H1 (cell line): ENCODE measurements around the gene APP. TPM values are rescaled to one million over a fixed set of nuclear protein-coding genes. Genes with fewer than 3 reads are reported as not detected.

Experiments used
- CTCF ChIA-PET: fragments of 300-600 bp; sonication (Branson Sonifier 250); formaldehyde crosslinking; loops from one replicate; lab custom pipeline; 2021; ENCODE audit not compliant: partially characterized antibody; lab: Charles Lee
- POLR2A ChIA-PET: fragments of 300-600 bp; sonication (Branson Sonifier 250); formaldehyde crosslinking; loops from one replicate; lab custom pipeline; 2021; ENCODE audit warnings: inconsistent platforms; ENCODE audit not compliant: partially characterized antibody; lab: Charles Lee
- DNase-seq, 2 experiments: peaks; one replicate each; pipeline versions ENCODE4 v3.0.0 to v3.0.0-alpha.2; 2010 to 2022; ENCODE audit warnings: low spot score in 2 of 2, low read depth in 1 of 2, mixed read lengths in 1 of 2
- FAIRE-seq: peaks from 2 replicates; lab custom pipeline; 2011; peaks lifted over from hg19 to GRCh38; lab: Jason Lieb, UNC
- H2AFZ ChIP-seq: 2 replicates; pipeline ENCODE4 v1.8.1; 2012; ENCODE audit warnings: low read length, inconsistent platforms
- H2AK5ac ChIP-seq: 2 replicates; pipeline ENCODE4 v1.6.1; 2013; ENCODE audit warnings: low read depth, low read length
- H2BK120ac ChIP-seq: replicated peaks from 2 replicates; pipeline ENCODE3; 2013; ENCODE audit warnings: low read depth, low read length, inconsistent platforms
- H2BK12ac ChIP-seq: 2 replicates; pipeline ENCODE4 v1.6.1; 2013; ENCODE audit warnings: low read depth, low read length
- H2BK15ac ChIP-seq: 2 replicates; pipeline ENCODE4 v1.6.1; 2013; ENCODE audit warnings: low read length
- H2BK20ac ChIP-seq: 2 replicates; pipeline ENCODE4 v1.6.1; 2013; ENCODE audit warnings: low read length
- H2BK5ac ChIP-seq: 2 replicates; pipeline ENCODE4 v1.6.1; 2013; ENCODE audit warnings: low read depth, low read length
- H3K14ac ChIP-seq: 2 replicates; pipeline ENCODE4 v1.6.1; 2013; ENCODE audit warnings: inconsistent platforms; ENCODE audit not compliant: insufficient read length
- H3K18ac ChIP-seq: 2 replicates; pipeline ENCODE4 v1.6.1; 2013; ENCODE audit warnings: low read length; ENCODE audit errors: extremely low read depth
- H3K23ac ChIP-seq: 2 replicates; pipeline ENCODE4 v1.6.1; 2013; ENCODE audit warnings: inconsistent platforms; ENCODE audit not compliant: insufficient read length
- H3K23me2 ChIP-seq: 2 replicates; pipeline ENCODE4 v1.6.1; 2013; ENCODE audit warnings: low read depth, low read length
- H3K27ac ChIP-seq: 2 replicates; pipeline ENCODE4 v1.6.1; 2011; ENCODE audit warnings: low read depth, low read length, inconsistent platforms
- H3K27me3 ChIP-seq, 4 experiments: replicated peaks in 1 of 4; 1 replicate in 1 of 4; 2 replicates in 3 of 4; pipeline versions ENCODE4 v1.6.1 to v1.8.1; 2011 to 2013; ENCODE audit warnings: low read length in 3 of 4, mild to moderate bottlenecking in 3 of 4, inconsistent platforms in 2 of 4, mixed read lengths in 2 of 4, moderate library complexity in 1 of 4; ENCODE audit not compliant: control insufficient read depth in 3 of 4, insufficient read depth in 3 of 4; ENCODE audit errors: extremely low read depth in 1 of 4
- H3K36me3 ChIP-seq, 4 experiments: 2 replicates each; pipeline versions ENCODE4 v1.6.1 to v1.8.1; 2011 to 2013; ENCODE audit warnings: mild to moderate bottlenecking in 4 of 4, low read length in 3 of 4, moderate library complexity in 2 of 4, control low read depth in 1 of 4, inconsistent platforms in 1 of 4; ENCODE audit not compliant: insufficient read depth in 4 of 4, control insufficient read depth in 2 of 4
- H3K4ac ChIP-seq: replicated peaks from 2 replicates; pipeline ENCODE3; 2013; ENCODE audit warnings: low read length, low read depth, mixed read lengths, inconsistent platforms; ENCODE audit not compliant: insufficient read length
- H3K4me1 ChIP-seq, 4 experiments: replicated peaks in 1 of 4; 1 replicate in 1 of 4; 2 replicates in 3 of 4; pipeline versions ENCODE4 v1.6.1 to v1.8.1; 2011 to 2013; ENCODE audit warnings: low read length in 3 of 4, inconsistent platforms in 2 of 4, mixed read lengths in 1 of 4; ENCODE audit not compliant: insufficient read depth in 4 of 4, control insufficient read depth in 3 of 4
- H3K4me2 ChIP-seq, 2 experiments: 2 replicates each; pipeline versions ENCODE4 v1.6.1 to v1.8.1; 2011 to 2013; ENCODE audit warnings: low read depth in 2 of 2, low read length in 2 of 2, control low read depth in 1 of 2, inconsistent platforms in 1 of 2, mild to moderate bottlenecking in 1 of 2; ENCODE audit not compliant: insufficient read depth in 1 of 2
- H3K4me3 ChIP-seq, 4 experiments: fragments of 200-600, 300-600 bp in 1 of 4; sonication (generic), shearing (Covaris generic), sonication (Bioruptor Twin) in 1 of 4; 2 replicates each; pipeline versions ENCODE4 v1.5.1 to v1.8.1; 2011 to 2016; ENCODE audit warnings: low read length in 4 of 4, low read depth in 3 of 4, control low read depth in 2 of 4, inconsistent platforms in 2 of 4, mild to moderate bottlenecking in 2 of 4, mixed read lengths in 1 of 4, moderate library complexity in 1 of 4; ENCODE audit not compliant: insufficient read depth in 2 of 4; ENCODE audit errors: extremely low read depth in 1 of 4
- H3K56ac ChIP-seq: replicated peaks from 2 replicates; pipeline ENCODE3; 2013; ENCODE audit warnings: low read depth, mild to moderate bottlenecking, mixed read lengths, low read length, inconsistent platforms; ENCODE audit not compliant: insufficient read length
- H3K79me1 ChIP-seq: 2 replicates; pipeline ENCODE4 v1.6.1; 2013; ENCODE audit warnings: low read depth, low read length, control low read depth
- H3K79me2 ChIP-seq, 2 experiments: 2 replicates each; pipeline versions ENCODE4 v1.6.1 to v1.8.1; 2012 to 2013; ENCODE audit warnings: low read length in 2 of 2, mild to moderate bottlenecking in 2 of 2, inconsistent platforms in 1 of 2; ENCODE audit not compliant: insufficient read depth in 2 of 2, control insufficient read depth in 1 of 2
- H3K9ac ChIP-seq, 4 experiments: replicated peaks in 1 of 4; 1 replicate in 1 of 4; 2 replicates in 3 of 4; pipeline versions ENCODE4 v1.6.1 to v1.8.1; 2011 to 2013; ENCODE audit warnings: low read depth in 3 of 4, low read length in 3 of 4, control low read depth in 2 of 4, mild to moderate bottlenecking in 2 of 4, moderate library complexity in 2 of 4, inconsistent platforms in 1 of 4; ENCODE audit errors: extremely low read depth in 1 of 4
- H3K9me3 ChIP-seq, 2 experiments: 2 replicates each; pipeline versions ENCODE4 v1.6.1 to v1.8.1; 2012 to 2013; ENCODE audit warnings: mild to moderate bottlenecking in 2 of 2, moderate library complexity in 2 of 2, control low read depth in 1 of 2, inconsistent platforms in 1 of 2, low read depth in 1 of 2, low read length in 1 of 2, mixed read lengths in 1 of 2; ENCODE audit not compliant: insufficient read depth in 2 of 2
- H4K20me1 ChIP-seq, 2 experiments: replicated peaks in 1 of 2; 2 replicates each; pipeline versions ENCODE3 to v1.8.1; 2011 to 2013; ENCODE audit warnings: inconsistent platforms in 2 of 2, low read length in 2 of 2, mild to moderate bottlenecking in 1 of 2; ENCODE audit not compliant: insufficient read depth in 2 of 2, control insufficient read depth in 1 of 2
- H4K5ac ChIP-seq: 2 replicates; pipeline ENCODE4 v1.6.1; 2013; ENCODE audit warnings: low read length, low read depth, mixed read lengths, inconsistent platforms; ENCODE audit not compliant: insufficient read length
- H4K8ac ChIP-seq: 2 replicates; pipeline ENCODE4 v1.8.0; 2013; ENCODE audit warnings: mild to moderate bottlenecking, moderate library complexity, low read length, inconsistent platforms; ENCODE audit not compliant: insufficient read depth; ENCODE audit errors: extremely low read depth
- H4K91ac ChIP-seq: replicated peaks from 2 replicates; pipeline ENCODE3; 2013; ENCODE audit warnings: low read length, mixed read lengths, inconsistent platforms; ENCODE audit not compliant: insufficient read length
- ASH2L ChIP-seq: fragments of 200-600, 300-600 bp; sonication (generic); IDR thresholded peaks from one replicate; pipeline ENCODE4 v1.7.1; 2017; ENCODE audit warnings: low read length
- TAF7 ChIP-seq: optimal IDR thresholded peaks from 2 replicates; pipeline ENCODE3; 2011; ENCODE audit warnings: low read depth, mild to moderate bottlenecking, inconsistent platforms, low read length, moderate library complexity, borderline replicate concordance
- WGBS, 2 experiments: shearing (Covaris generic) in 1 of 2; methylation state at CpG; one replicate each; pipeline versions ENCODE4 v1.1.6 to v1.1.7; 2013 to 2015; ENCODE audit warnings: low lambda C conversion rate in 2 of 2, mixed read lengths in 2 of 2, inconsistent platforms in 1 of 2, low coverage in 1 of 2, missing lambda C conversion rate in 1 of 2; ENCODE audit not compliant: insufficient replicate concordance in 2 of 2, insufficient coverage in 1 of 2, insufficient read length in 1 of 2; ENCODE audit errors: extremely low coverage in 1 of 2, missing lambda C conversion rate in 1 of 2; 5-methylcytosine and 5-hydroxymethylcytosine counted together
- polyA plus RNA-seq, 7 experiments: library from polyadenylated mRNA; depleted of rRNA in 3 of 7; stranded (reverse) in 5 of 7; unstranded in 2 of 7; fragments of >200 nt in 5 of 7; fragments of 200-250 nt in 2 of 7; gene quantifications; 1 replicate in 5 of 7; 2 replicates in 1 of 7; 4 replicates in 1 of 7; pipeline versions ENCODE4 v1.2.1 to v1.2.3, GENCODE V29; 2011 to 2013; ENCODE audit warnings: missing spikeins in 2 of 7, mixed read lengths in 2 of 7
- total RNA-seq: library from RNA; stranded (reverse); fragmentation: NEBNext Ultra II Directional; extraction: Animal tissue kit (Norgen Biotek cat#: 25700); gene quantifications from 2 replicates; pipeline ENCODE4 v1.2.1, GENCODE V29; 2021

The APP gene
- total and polyA plus RNA-seq, 2 of the 8 experiments (the other 6 are each of a cell fraction or from before 2014, with no cell fraction given), result 375 to 551 TPM

DNA sequence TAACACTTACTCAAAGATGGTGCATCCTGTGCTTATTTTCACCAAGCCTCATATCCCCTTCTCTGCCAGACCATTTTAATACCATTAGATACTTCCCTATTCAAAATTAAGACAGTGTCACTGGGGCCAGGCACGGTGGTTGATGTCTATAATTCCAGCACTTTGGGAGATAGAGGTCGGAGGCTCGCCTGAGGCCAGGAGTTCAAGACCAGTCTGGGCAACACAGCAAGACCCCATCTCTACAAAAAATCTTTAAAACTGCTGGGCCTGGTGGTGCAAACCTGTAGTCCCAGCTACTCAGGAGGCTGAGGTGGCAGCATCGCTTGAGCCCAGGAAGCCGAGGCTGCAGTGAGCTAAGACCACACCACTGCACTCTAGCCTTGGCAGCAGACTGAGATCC, 28.2 kb downstream of the APP start:
- no peak overlapping the region for H2AK5ac ChIP-seq
- CTCF ChIA-PET, result no interaction called here
- H4K8ac ChIP-seq, result no peak overlapping the region
- H3K27ac ChIP-seq, result no peak overlapping the region
- no peak overlapping the region for H2BK15ac ChIP-seq
- no peak overlapping the region for H3K18ac ChIP-seq
- no peak for DNase-seq
- H3K27me3 ChIP-seq, result no peaks in the 10 kb centered on the region
- WGBS, 2 experiments, result 95% methylated on average over 5 of the region's 5 CpGs; no CpG with 5 or more reads in 1 of the 2 experiments
- no peak overlapping the region for H3K4me2 ChIP-seq
- H2BK12ac ChIP-seq, result no peak overlapping the region
- no peak overlapping the region for H3K9ac ChIP-seq
- H2BK5ac ChIP-seq, result no peak overlapping the region
- no peak overlapping the region for H3K23ac ChIP-seq
- H3K36me3 ChIP-seq, result peaks cover 0 to 4% (median 2%) of the 10 kb centered on the region in 4 experiments; a peak in 3 of 8 replicates
- peaks cover 0 to 9% (median 0%) of the 10 kb centered on the region in 4 experiments; a peak in 4 of 7 replicates for H3K4me1 ChIP-seq
- H3K4me3 ChIP-seq, result no peak overlapping the region
- no peak overlapping the region for H2AFZ ChIP-seq
- no peak overlapping the region for H2BK120ac ChIP-seq
- H3K23me2 ChIP-seq, result no peaks in the 10 kb centered on the region
- H4K91ac ChIP-seq, result no peak overlapping the region
- H3K9me3 ChIP-seq, result no peaks in the 10 kb centered on the region
- peaks cover 4% of the 10 kb centered on the region; the same call in 1 of the 2 replicates for H3K79me1 ChIP-seq
- FAIRE-seq, result no peak
- peaks cover 14 to 100% of the 10 kb centered on the region in 2 experiments for H3K79me2 ChIP-seq
- H4K5ac ChIP-seq, result no peak overlapping the region
- no peak overlapping the region for H2BK20ac ChIP-seq
- no peak overlapping the region for H3K4ac ChIP-seq
- no peak overlapping the region for H3K56ac ChIP-seq
- H3K14ac ChIP-seq, result no peak overlapping the region
- peaks cover 5 to 21% of the 10 kb centered on the region in 2 experiments for H4K20me1 ChIP-seq
- POLR2A ChIA-PET, result no interaction called here
- TF ChIP-seq ASH2L (no peak), TAF7 (no peak)
